Keratinocyte (primary cell): ENCODE results near the gene SFTPB. TPM values are rescaled to one million over a fixed set of nuclear protein-coding genes. Genes with fewer than 3 reads are reported as not detected.

ENCODE experiments used
- DNase-seq: peaks from one replicate; pipeline ENCODE4 v3.0.0-alpha.2; 2011; ENCODE audit warnings: low read depth, missing footprints, low spot score
- FAIRE-seq: peaks from 2 replicates; lab custom pipeline; 2011; peaks lifted over from hg19 to GRCh38; lab: Jason Lieb, UNC
- H2AFZ ChIP-seq: 2 replicates; pipeline ENCODE4 v1.6.0; 2012; ENCODE audit warnings: low read length, control low read depth, inconsistent platforms; ENCODE audit not compliant: control insufficient read depth
- H3K27ac ChIP-seq: 2 replicates; pipeline ENCODE4 v1.5.1; 2011; ENCODE audit warnings: low read length; ENCODE audit not compliant: control insufficient read depth, insufficient read depth
- H3K27me3 ChIP-seq: 3 replicates; pipeline ENCODE4 v1.6.0; 2011; ENCODE audit warnings: low read length; ENCODE audit not compliant: control insufficient read depth, insufficient read depth; ENCODE audit errors: extremely low read depth
- H3K36me3 ChIP-seq, 2 experiments: 2 replicates in 1 of 2; 3 replicates in 1 of 2; pipeline ENCODE4 v1.5.1; 2011; ENCODE audit warnings: low read length in 2 of 2, mild to moderate bottlenecking in 1 of 2; ENCODE audit not compliant: control insufficient read depth in 2 of 2, insufficient read depth in 2 of 2; ENCODE audit errors: extremely low read depth in 1 of 2
- H3K4me1 ChIP-seq: 3 replicates; pipeline ENCODE4 v1.5.1; 2011; ENCODE audit warnings: low read length; ENCODE audit not compliant: control insufficient read depth, insufficient read depth; ENCODE audit errors: extremely low read depth
- H3K4me2 ChIP-seq: 3 replicates; pipeline ENCODE4 v1.6.0; 2011; ENCODE audit warnings: low read depth, low read length; ENCODE audit not compliant: control insufficient read depth, insufficient read depth; ENCODE audit errors: extremely low read depth
- H3K4me3 ChIP-seq, 3 experiments: fragments of 200-600 bp in 1 of 3; sonication (generic) in 1 of 3; 2 replicates in 2 of 3; 3 replicates in 1 of 3; pipeline ENCODE4 v1.5.1; 2011 to 2016; ENCODE audit warnings: low read length in 3 of 3, mild to moderate bottlenecking in 3 of 3, control low read depth in 2 of 3, inconsistent platforms in 1 of 3, low read depth in 1 of 3, mixed read lengths in 1 of 3, mixed run types in 1 of 3, moderate library complexity in 1 of 3; ENCODE audit not compliant: control insufficient read depth in 2 of 3, insufficient read depth in 2 of 3; ENCODE audit errors: extremely low read depth in 1 of 3
- H3K79me2 ChIP-seq: 2 replicates; pipeline ENCODE4 v1.6.0; 2012; ENCODE audit warnings: low read length; ENCODE audit not compliant: control insufficient read depth, insufficient read depth
- H3K9ac ChIP-seq: 3 replicates; pipeline ENCODE4 v1.6.0; 2011; ENCODE audit warnings: low read length; ENCODE audit not compliant: control insufficient read depth, insufficient read depth; ENCODE audit errors: extremely low read depth
- H3K9me1 ChIP-seq: 3 replicates; pipeline ENCODE4 v1.6.0; 2011; ENCODE audit warnings: low read length; ENCODE audit not compliant: control insufficient read depth, insufficient read depth; ENCODE audit errors: extremely low read depth
- H3K9me3 ChIP-seq: 2 replicates; pipeline ENCODE4 v1.5.1; 2012; ENCODE audit warnings: low read depth, low read length; ENCODE audit not compliant: control insufficient read depth
- H4K20me1 ChIP-seq: 3 replicates; pipeline ENCODE4 v1.6.0; 2011; ENCODE audit warnings: low read length; ENCODE audit not compliant: control insufficient read depth, insufficient read depth; ENCODE audit errors: extremely low read depth
- EZH2 ChIP-seq: IDR thresholded peaks from one replicate; pipeline ENCODE4 v1.6.1; 2012; ENCODE audit warnings: inconsistent platforms, mild to moderate bottlenecking, low read length, moderate library complexity
- dilution Hi-C: fragments of 300-500 bp; cut with MboI; formaldehyde crosslinking; loops from one replicate; pipeline ENCODE4 v1.7.0; 2020; ENCODE audit warnings: low sequenced_read_pairs; ENCODE audit not compliant: extremely low pct_ligation_motif_present
- polyA plus RNA-seq, 5 experiments: library from polyadenylated mRNA; depleted of rRNA in 3 of 5; stranded (reverse) in 3 of 5; stranded (forward) in 1 of 5; unstranded in 1 of 5; fragments of >200 nt; gene quantifications; 1 replicate in 1 of 5; 2 replicates in 3 of 5; 3 replicates in 1 of 5; pipeline versions ENCODE4 v1.2.1 to v1.2.3, GENCODE V29; 2011 to 2012; ENCODE audit warnings: missing spikeins in 2 of 5, low read depth in 1 of 5, low replicate concordance in 1 of 5
- TF ChIP-seq, protein P1 (sequence below), 3 experiments: IDR thresholded peaks in 1 of 3; conservative IDR thresholded peaks in 1 of 3; optimal IDR thresholded peaks in 1 of 3; 2 replicates in 2 of 3; 3 replicates in 1 of 3; pipeline versions ENCODE3 to v1.5.1; 2011; ENCODE audit warnings: low read length in 3 of 3, mild to moderate bottlenecking in 3 of 3, moderate library complexity in 2 of 3, control low read depth in 1 of 3, inconsistent platforms in 1 of 3; ENCODE audit not compliant: insufficient read depth in 2 of 3; ENCODE audit errors: extremely low read depth in 1 of 3

Gene SFTPB
- polyA plus RNA-seq, 1 donor (not counting 4 experiments of a cell fraction or from before 2014, with no cell fraction given), result not detected

DNA sequence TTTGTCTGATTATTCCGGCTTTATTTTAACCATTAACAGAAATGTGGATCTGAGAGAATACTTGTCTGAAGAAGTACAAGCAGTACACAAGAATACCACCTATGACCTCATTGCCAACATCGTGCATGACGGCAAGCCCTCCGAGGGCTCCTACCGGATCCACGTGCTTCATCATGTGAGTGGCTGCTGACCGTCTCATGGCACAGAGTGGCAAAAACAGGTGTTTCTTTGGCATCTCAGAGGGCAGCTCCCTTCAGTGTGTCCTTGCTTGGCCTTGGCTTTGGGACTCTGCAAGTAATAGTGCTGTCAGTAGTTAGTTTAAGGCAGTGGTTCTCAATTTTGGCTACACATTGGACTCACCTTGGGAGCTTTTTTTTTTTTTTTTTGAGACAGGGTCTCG is 23.1 kb downstream of the SFTPB start:
- Histone ChIP-seq H4K20me1 (no peaks in the 10 kb centered on the region), H3K9me3 (no peaks in the 10 kb centered on the region), H3K9ac (no peak overlapping the region), H3K79me2 (no peaks in the 10 kb centered on the region), H3K4me1 (no peaks in the 10 kb centered on the region), H3K27ac (no peak overlapping the region), H3K4me3 (no peak overlapping the region), H3K27me3 (no peaks in the 10 kb centered on the region), H3K4me2 (no peak overlapping the region), H3K36me3 (peaks cover 36 to 50% of the 10 kb centered on the region in 2 experiments), H2AFZ (no peak overlapping the region), H3K9me1 (no peaks in the 10 kb centered on the region)
- dilution Hi-C loops, result no loop called here
- no peak for DNase-seq
- TF ChIP-seq, protein P1, sequence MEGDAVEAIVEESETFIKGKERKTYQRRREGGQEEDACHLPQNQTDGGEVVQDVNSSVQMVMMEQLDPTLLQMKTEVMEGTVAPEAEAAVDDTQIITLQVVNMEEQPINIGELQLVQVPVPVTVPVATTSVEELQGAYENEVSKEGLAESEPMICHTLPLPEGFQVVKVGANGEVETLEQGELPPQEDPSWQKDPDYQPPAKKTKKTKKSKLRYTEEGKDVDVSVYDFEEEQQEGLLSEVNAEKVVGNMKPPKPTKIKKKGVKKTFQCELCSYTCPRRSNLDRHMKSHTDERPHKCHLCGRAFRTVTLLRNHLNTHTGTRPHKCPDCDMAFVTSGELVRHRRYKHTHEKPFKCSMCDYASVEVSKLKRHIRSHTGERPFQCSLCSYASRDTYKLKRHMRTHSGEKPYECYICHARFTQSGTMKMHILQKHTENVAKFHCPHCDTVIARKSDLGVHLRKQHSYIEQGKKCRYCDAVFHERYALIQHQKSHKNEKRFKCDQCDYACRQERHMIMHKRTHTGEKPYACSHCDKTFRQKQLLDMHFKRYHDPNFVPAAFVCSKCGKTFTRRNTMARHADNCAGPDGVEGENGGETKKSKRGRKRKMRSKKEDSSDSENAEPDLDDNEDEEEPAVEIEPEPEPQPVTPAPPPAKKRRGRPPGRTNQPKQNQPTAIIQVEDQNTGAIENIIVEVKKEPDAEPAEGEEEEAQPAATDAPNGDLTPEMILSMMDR (optimal IDR thresholded peaks at IDR 0.05 in 1 of 3, IDR thresholded peaks at IDR 0.05 in 1 of 3, conservative IDR thresholded peaks at IDR 0.05 in 1 of 3; ENCODE audit: extremely low read depth in 1 of 3, insufficient read depth in 2 of 3, low read length in 3 of 3), result no peak
- TF ChIP-seq EZH2, result no peak
- no peak for FAIRE-seq

GRCh38 chr2:85642725-85643124 is 25.3 kb downstream of the SFTPB start:
- FAIRE-seq (no peak), DNase-seq (no peak)
- dilution Hi-C loops, result no loop called here
- Histone ChIP-seq H3K9me3 (no peaks in the 10 kb centered on the region), H3K4me3 (no peak overlapping the region), H3K36me3 (peaks cover 29 to 47% of the 10 kb centered on the region in 2 experiments), H3K27ac (no peak overlapping the region), H3K9ac (no peak overlapping the region), H4K20me1 (no peaks in the 10 kb centered on the region), H3K79me2 (no peaks in the 10 kb centered on the region), H3K4me2 (no peak overlapping the region), H3K27me3 (no peaks in the 10 kb centered on the region), H3K4me1 (no peaks in the 10 kb centered on the region), H3K9me1 (no peaks in the 10 kb centered on the region), H2AFZ (no peak overlapping the region)
- TF ChIP-seq, protein P1 (optimal IDR thresholded peaks at IDR 0.05 in 1 of 3, IDR thresholded peaks at IDR 0.05 in 1 of 3, conservative IDR thresholded peaks at IDR 0.05 in 1 of 3; ENCODE audit: extremely low read depth in 1 of 3, insufficient read depth in 2 of 3, low read length in 3 of 3), result no peak
